Measurements from ENCODE around the gene NLRX1. TPM values are rescaled to one million over a fixed set of nuclear protein-coding genes. Genes with fewer than 3 reads are reported as not detected.

The NLRX1 gene
- total RNA-seq, 1 donor from 2014 or later = 32.2 TPM

DNA sequence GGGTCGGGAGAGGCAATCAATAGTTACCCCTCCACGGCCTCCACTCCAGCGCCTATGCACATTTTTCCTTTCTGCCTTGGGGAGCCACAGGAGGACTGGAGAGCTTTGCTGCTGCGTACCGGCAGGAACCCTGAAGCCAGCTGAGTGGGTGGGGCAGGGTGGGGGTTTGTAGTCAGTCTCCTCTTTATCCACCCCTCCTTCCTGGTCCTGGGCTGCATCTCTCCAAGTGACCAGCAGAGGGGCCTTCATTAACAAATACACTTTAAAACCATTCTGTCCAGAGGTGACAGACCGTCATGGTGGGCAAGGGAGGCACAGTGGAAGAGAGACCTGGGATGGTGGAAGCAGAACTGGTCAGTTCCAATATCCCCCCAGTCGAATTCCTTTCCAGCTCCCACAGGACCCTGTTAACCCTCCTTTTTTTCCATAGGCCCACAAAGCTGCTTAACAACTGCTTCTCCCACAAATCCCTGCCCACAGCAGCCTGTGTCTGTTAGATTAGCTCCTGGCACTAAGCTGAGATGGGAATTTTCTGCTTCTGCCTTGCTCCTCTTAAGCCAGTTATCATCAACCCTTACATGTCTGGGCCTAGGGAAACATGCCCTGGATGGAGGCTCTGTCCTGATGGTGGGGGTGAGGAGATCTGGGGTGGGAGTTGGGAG lies 23.6 kb upstream of the NLRX1 start:
- Histone ChIP-seq H3K27ac (replicated peaks) (no peak overlapping the region), H3K36me3 (no peaks in the 10 kb centered on the region), H3K4me3 (no peak overlapping the region), H3K27me3 (ENCODE audit: low read depth) (peaks cover 38% of the 10 kb centered on the region), H3K4me1 (peaks cover 16% of the 10 kb centered on the region), H3K9me3 (replicated peaks) (no peaks in the 10 kb centered on the region)
- peak; percentile 54 for DNase-seq
- TF ChIP-seq, protein P1, sequence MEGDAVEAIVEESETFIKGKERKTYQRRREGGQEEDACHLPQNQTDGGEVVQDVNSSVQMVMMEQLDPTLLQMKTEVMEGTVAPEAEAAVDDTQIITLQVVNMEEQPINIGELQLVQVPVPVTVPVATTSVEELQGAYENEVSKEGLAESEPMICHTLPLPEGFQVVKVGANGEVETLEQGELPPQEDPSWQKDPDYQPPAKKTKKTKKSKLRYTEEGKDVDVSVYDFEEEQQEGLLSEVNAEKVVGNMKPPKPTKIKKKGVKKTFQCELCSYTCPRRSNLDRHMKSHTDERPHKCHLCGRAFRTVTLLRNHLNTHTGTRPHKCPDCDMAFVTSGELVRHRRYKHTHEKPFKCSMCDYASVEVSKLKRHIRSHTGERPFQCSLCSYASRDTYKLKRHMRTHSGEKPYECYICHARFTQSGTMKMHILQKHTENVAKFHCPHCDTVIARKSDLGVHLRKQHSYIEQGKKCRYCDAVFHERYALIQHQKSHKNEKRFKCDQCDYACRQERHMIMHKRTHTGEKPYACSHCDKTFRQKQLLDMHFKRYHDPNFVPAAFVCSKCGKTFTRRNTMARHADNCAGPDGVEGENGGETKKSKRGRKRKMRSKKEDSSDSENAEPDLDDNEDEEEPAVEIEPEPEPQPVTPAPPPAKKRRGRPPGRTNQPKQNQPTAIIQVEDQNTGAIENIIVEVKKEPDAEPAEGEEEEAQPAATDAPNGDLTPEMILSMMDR (IDR thresholded peaks at IDR 0.05; ENCODE audit: borderline replicate concordance) = peak; percentile 78
- intact Hi-C loops (cut with micrococcal nuclease) = loop anchor here (10.0 kb wide), 2 partner anchors 50 to 140 kb away; no protein-coding TSS in a partner anchor

GRCh38 chr11:119145551-119145950 lies 23.0 kb upstream of the NLRX1 start:
- no peak overlapping the region for H3K4me3 ChIP-seq
- peaks cover 18% of the 10 kb centered on the region for H3K4me1 ChIP-seq
- intact Hi-C loops (cut with micrococcal nuclease) = loop anchor here (10.0 kb wide), 2 partner anchors 49 to 139 kb away; no protein-coding TSS in a partner anchor
- TF ChIP-seq, protein P1 (IDR thresholded peaks at IDR 0.05; ENCODE audit: borderline replicate concordance) = no peak
- H3K27ac ChIP-seq (replicated peaks) = no peak overlapping the region
- no peaks in the 10 kb centered on the region for H3K36me3 ChIP-seq
- H3K27me3 ChIP-seq (ENCODE audit: low read depth) = peaks cover 42% of the 10 kb centered on the region
- DNase-seq = no peak
- no peaks in the 10 kb centered on the region for H3K9me3 ChIP-seq (replicated peaks)

GRCh38 chr11:119147604-119148333 lies 20.8 kb upstream of the NLRX1 start:
- TF ChIP-seq, protein P1 (IDR thresholded peaks at IDR 0.05; ENCODE audit: borderline replicate concordance) = no peak
- Histone ChIP-seq H3K27ac (replicated peaks) (no peak overlapping the region), H3K9me3 (replicated peaks) (no peaks in the 10 kb centered on the region), H3K4me1 (peaks cover 18% of the 10 kb centered on the region), H3K27me3 (ENCODE audit: low read depth) (peaks cover 42% of the 10 kb centered on the region), H3K36me3 (no peaks in the 10 kb centered on the region), H3K4me3 (no peak overlapping the region)
- intact Hi-C loops (cut with micrococcal nuclease) = loop anchor here (10.0 kb wide), 2 partner anchors 47 to 137 kb away; no protein-coding TSS in a partner anchor
- no peak for DNase-seq

- intact Hi-C loops (cut with micrococcal nuclease) = loop anchor here (10.0 kb wide), 2 partner anchors 46 to 136 kb away; no protein-coding TSS in a partner anchor
- no peak for DNase-seq
- TF ChIP-seq, protein P1 (IDR thresholded peaks at IDR 0.05; ENCODE audit: borderline replicate concordance) = no peak
- Histone ChIP-seq H3K36me3 (no peaks in the 10 kb centered on the region), H3K4me1 (peaks cover 18% of the 10 kb centered on the region), H3K27ac (replicated peaks) (no peak overlapping the region), H3K27me3 (ENCODE audit: low read depth) (peaks cover 42% of the 10 kb centered on the region), H3K4me3 (peak overlapping the region; percentile 78), H3K9me3 (replicated peaks) (no peaks in the 10 kb centered on the region)
Observed at GRCh38 chr11:119148720-119149017, 19.9 kb upstream of the NLRX1 start.

DNA sequence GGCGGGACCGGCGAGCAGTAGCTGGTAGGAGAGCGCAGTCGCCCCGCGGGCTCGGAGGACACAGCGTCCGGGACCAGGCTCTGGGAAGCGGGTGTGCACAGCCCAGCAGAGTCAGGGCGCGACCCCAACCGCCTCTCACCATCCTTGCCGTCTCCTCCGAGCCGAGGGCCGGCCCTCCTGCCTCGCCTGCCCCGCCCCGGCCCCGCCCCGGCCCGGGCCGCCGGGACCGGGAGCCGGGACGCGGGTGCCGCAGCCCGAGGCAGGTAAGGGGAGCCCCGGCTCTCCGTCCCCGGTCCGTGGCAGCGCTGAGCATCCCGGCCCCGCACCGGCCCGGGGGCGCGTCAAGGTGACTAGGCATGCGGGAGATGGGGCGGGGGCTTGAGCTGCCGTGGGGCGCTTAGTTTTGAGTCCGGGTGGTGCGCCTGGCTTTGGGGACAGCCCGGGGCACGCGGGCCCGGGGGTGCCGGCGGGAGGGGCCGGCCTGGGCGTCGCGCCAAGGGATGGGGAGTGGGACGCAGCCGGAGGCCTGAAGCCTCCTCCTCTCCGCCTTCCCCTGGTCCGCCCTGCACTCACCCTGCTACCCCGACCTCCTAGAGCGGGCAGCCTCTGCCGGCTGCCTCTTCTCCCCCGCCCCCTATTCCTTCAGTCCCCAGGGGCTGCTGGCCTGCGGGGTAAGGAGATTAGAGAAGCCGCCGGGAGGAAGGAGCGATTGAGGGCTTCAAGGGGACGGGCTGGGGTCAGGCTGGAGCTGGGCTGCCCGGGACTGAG lies 19.3 kb upstream of the NLRX1 start, which contains the start of gene ABCG4:
ABCG4 (plus strand) TSS at position 35 of the 768 bp plus-strand sequence. CDS start 914 bp downstream, outside the sequence.
- TF ChIP-seq, protein P1 (IDR thresholded peaks at IDR 0.05; ENCODE audit: borderline replicate concordance) = no peak
- intact Hi-C loops (cut with micrococcal nuclease) = loop anchor here (10.0 kb wide), 2 partner anchors 46 to 136 kb away; no protein-coding TSS in a partner anchor
- Histone ChIP-seq H3K4me1 (peaks cover 18% of the 10 kb centered on the region), H3K27ac (replicated peaks) (no peak within 1 kb of the TSS), H3K9me3 (replicated peaks) (no peaks in the 10 kb centered on the region), H3K36me3 (no peaks in the 10 kb centered on the region), H3K27me3 (ENCODE audit: low read depth) (peaks cover 42% of the 10 kb centered on the region), H3K4me3 (peak within 1 kb of the TSS; percentile 78)
- DNase-seq = peak; percentile 27
